ENCODE data around the gene PRKN.

Gene PRKN

GRCh38 chr6:162099685-162100084 is 627.9 kb downstream of the PRKN start:
- CTCF ChIA-PET = no interaction called here
- no peaks in the 10 kb centered on the region for H3K9me3 ChIP-seq (ENCODE audit: control insufficient read depth, insufficient read depth, low read depth, low read length)
- H3K4me1 ChIP-seq (ENCODE audit: control insufficient read depth, insufficient read depth, low read length) = no peaks in the 10 kb centered on the region
- no peaks in the 10 kb centered on the region for H3K36me3 ChIP-seq (ENCODE audit: control insufficient read depth in 2 of 2, insufficient read depth in 1 of 2, low read length in 2 of 2)
- no peak overlapping the region for H3K27ac ChIP-seq (ENCODE audit: extremely low read depth, low read depth, low read length)
- POLR2A ChIA-PET = no interaction called here
- no peak overlapping the region for H3K4me3 ChIP-seq (ENCODE audit: low read depth, low read length)
- TF ChIP-seq ZBTB44 (tag by site-specific recombination; IDR thresholded peaks at IDR 0.05) (no peak), EGR2 (tag by site-specific recombination; IDR thresholded peaks at IDR 0.05; ENCODE audit: low read depth) (no peak), PRDM6 (tag by site-specific recombination; IDR thresholded peaks at IDR 0.05) (no peak), ZNF26 (tag by site-specific recombination; IDR thresholded peaks at IDR 0.05) (no peak), ZSCAN16 (tag by site-specific recombination; IDR thresholded peaks at IDR 0.05) (no peak), ZFP41 (tag by site-specific recombination; IDR thresholded peaks at IDR 0.05; ENCODE audit: borderline replicate concordance) (no peak), ZBTB17 (tag by site-specific recombination; IDR thresholded peaks at IDR 0.05) (no peak), ZNF155 (tag by site-specific recombination; IDR thresholded peaks at IDR 0.05) (no peak), PBX3 (CRISPR knock-in tag; IDR thresholded peaks at IDR 0.05) (no peak), OSR2 (tag by site-specific recombination; IDR thresholded peaks at IDR 0.05) (no peak), ZNF184 (tag by site-specific recombination; IDR thresholded peaks at IDR 0.05) (no peak), ZNF146 (tag by site-specific recombination; IDR thresholded peaks at IDR 0.05) (no peak), SP7 (tag by site-specific recombination; IDR thresholded peaks at IDR 0.05) (peak; percentile 85), ZFHX2 (tag by site-specific recombination; conservative IDR thresholded peaks at IDR 0.05) (peak; percentile 28), ATF2 (tag by site-specific recombination; IDR thresholded peaks at IDR 0.05; ENCODE audit: low read depth) (peak; percentile 41; the same call in 1 of the 2 replicates), KLF1 (tag by site-specific recombination; IDR thresholded peaks at IDR 0.05) (no peak), ZNF223 (tag by site-specific recombination; IDR thresholded peaks at IDR 0.05) (no peak), ZNF660 (tag by site-specific recombination; IDR thresholded peaks at IDR 0.05) (no peak)
- TF ChIP-seq, protein P1, sequence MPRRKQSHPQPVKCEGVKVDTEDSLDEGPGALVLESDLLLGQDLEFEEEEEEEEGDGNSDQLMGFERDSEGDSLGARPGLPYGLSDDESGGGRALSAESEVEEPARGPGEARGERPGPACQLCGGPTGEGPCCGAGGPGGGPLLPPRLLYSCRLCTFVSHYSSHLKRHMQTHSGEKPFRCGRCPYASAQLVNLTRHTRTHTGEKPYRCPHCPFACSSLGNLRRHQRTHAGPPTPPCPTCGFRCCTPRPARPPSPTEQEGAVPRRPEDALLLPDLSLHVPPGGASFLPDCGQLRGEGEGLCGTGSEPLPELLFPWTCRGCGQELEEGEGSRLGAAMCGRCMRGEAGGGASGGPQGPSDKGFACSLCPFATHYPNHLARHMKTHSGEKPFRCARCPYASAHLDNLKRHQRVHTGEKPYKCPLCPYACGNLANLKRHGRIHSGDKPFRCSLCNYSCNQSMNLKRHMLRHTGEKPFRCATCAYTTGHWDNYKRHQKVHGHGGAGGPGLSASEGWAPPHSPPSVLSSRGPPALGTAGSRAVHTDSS (tag by site-specific recombination; IDR thresholded peaks at IDR 0.05) = no peak
- TF ChIP-seq, protein P2, sequence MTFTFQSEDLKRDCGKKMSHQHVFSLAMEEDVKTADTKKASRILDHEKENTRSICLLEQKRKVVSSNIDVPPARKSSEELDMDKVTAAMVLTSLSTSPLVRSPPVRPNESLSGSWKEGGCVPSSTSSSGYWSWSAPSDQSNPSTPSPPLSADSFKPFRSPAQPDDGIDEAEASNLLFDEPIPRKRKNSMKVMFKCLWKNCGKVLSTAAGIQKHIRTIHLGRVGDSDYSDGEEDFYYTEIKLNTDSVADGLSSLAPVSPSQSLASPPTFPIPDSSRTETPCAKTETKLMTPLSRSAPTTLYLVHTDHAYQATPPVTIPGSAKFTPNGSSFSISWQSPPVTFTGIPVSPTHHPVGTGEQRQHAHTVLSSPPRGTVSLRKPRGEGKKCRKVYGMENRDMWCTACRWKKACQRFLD (tag by site-specific recombination; IDR thresholded peaks at IDR 0.05) = no peak
- TF ChIP-seq, protein P3, sequence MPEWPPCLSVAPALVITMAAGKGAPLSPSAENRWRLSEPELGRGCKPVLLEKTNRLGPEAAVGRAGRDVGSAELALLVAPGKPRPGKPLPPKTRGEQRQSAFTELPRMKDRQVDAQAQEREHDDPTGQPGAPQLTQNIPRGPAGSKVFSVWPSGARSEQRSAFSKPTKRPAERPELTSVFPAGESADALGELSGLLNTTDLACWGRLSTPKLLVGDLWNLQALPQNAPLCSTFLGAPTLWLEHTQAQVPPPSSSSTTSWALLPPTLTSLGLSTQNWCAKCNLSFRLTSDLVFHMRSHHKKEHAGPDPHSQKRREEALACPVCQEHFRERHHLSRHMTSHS (tag by site-specific recombination; IDR thresholded peaks at IDR 0.05) = no peak
- TF ChIP-seq, protein P4, sequence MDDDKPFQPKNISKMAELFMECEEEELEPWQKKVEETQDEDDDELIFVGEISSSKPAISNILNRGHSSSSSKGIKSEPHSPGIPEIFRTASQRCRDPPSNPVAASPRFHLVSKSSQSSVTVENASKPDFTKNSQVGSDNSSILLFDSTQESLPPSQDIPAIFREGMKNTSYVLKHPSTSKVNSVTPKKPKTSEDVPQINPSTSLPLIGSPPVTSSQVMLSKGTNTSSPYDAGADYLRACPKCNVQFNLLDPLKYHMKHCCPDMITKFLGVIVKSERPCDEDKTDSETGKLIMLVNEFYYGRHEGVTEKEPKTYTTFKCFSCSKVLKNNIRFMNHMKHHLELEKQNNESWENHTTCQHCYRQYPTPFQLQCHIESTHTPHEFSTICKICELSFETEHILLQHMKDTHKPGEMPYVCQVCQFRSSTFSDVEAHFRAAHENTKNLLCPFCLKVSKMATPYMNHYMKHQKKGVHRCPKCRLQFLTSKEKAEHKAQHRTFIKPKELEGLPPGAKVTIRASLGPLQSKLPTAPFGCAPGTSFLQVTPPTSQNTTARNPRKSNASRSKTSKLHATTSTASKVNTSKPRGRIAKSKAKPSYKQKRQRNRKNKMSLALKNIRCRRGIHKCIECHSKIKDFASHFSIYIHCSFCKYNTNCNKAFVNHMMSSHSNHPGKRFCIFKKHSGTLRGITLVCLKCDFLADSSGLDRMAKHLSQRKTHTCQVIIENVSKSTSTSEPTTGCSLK (tag by site-specific recombination; IDR thresholded peaks at IDR 0.05) = no peak
